Activated CD4-positive, alpha-beta T cell treated with anti-CD3 and anti-CD28 coated beads, Interleukin-2, amount 50 U/mL, for 16 hours (primary cell): Measurements from ENCODE around the gene CRYBA2.

ENCODE experiments used
- DNase-seq: peaks from one replicate; pipeline ENCODE4 v3.0.0-alpha.2; 2020

Gene CRYBA2

DNA sequence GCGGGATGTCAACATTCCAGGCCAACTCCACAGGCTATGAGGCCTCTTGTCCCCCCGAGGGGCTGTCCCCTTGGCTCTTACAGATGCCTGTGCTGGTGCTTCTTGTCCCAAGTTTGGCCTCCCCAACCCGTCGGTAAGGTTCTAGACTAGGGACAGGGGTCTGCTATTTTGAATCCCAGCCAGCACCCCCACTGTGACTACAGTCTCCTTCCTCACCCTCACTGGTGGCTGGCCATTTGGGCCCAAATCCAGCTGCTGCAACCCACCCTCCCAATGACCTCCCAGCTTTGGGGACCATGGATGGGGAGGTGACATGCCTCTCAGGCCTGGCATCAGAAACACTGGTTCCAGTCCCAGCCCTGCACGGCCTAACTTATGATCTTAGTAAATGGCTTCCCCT is 29.4 kb upstream of the CRYBA2 start:
- no peak for DNase-seq

DNA sequence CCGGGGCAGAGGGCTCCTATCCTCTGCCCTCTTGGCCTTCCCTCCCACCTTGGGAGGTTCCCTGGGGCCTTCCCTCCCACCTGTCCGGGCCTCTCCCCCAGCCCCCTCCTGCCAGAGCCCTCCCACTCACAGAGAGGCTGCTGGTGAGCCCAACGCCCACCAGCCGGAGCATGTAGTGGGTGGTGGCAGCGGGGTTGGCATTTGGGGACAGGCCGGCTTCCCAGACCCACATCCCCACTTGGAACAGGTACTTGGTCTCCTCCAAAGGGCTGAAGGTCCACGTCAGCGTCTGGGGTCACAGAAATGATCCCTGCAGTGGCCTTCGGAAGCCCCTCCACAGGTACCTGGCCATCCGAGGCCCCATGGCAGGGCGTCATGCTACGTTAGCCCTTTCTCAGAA is 28.8 kb upstream of the CRYBA2 start:
- no peak for DNase-seq

DNA sequence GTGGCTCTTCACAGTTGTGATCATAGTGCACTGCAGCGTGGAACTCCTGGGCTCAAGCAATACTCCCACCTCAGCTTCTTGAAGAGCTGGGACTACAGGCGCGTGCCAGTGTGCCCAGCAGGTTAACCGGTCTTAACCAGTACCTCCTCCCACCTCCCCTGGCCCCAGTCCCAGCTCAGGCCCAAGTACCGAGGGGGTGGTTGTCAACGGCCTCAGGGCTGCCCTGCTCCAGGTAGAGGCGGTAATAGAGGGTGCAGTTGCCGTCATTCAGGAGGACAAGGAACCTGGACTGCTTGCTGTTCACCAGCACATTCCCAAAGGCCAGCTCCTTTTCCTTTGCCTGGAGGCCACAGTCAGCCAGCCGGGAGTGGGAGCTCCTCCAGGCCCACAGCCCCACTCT is 28.4 kb upstream of the CRYBA2 start:
- DNase-seq, result no peak

- DNase-seq, result no peak
These were observed 27.6 kb upstream of the CRYBA2 start for GRCh38 chr2:219020604-219021365.

DNA sequence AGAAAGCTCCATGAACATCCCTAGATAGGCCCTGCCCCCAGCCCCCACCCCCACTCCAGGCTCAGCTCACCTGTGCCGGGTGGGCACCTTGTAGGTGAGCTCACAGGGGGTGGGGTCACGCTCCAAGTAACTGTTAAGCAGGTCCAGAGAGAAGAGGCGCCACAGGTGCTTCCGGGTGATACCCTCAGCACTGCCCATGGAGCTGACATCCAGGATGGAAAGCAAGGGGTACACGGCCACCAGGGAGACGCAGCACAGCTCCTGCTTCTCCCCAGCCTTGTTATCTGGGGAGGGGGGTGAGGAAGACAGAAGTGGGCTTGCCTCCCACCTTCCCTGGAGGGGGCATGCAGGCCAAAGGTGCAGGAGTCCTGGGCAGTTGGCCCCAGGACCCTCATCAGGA is 26.2 kb upstream of the CRYBA2 start:
- DNase-seq, result no peak

GRCh38 chr2:219018726-219019125 is 25.5 kb upstream of the CRYBA2 start:
- no peak for DNase-seq

- DNase-seq, result no peak
These were observed 25.1 kb upstream of the CRYBA2 start for GRCh38 chr2:219018286-219018685.

DNA sequence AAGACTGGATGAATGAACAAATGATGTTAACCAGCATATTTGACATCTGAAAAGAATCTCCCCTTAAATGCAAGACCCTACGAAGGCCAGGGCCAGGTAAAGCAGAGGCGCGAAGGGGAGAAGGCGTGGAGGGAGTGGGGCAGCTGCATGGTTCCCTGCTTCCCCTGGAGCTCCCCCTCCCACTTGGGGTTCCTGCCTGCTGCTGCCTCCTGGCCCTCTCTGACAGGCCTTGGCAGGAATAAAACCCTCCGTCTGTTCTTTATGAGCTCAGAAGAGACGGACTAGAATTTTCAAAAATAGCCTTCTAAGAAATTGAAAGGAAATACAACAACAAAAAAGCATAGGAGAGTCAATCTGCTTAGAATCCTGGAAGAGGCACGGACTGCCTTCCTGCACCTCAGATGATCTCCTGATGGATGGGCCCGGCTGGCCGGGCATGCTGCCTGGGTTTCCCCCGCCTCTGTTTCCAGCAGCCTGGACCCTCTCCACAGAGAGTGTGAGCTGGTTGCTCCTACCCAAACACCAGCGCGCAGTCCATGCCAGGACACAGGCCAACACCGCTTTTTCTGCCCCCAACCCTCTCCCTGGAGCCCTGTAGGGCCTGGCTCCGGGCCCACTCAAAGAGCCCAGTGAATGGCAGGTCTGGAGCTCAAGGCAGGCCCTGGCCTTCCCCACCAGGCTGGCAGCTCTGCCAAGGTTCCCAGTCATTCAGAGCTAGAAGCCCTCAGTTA is 24.1 kb upstream of the CRYBA2 start:
- no peak for DNase-seq

- no peak for DNase-seq
These were observed 23.5 kb upstream of the CRYBA2 start for GRCh38 chr2:219016721-219017120.

DNA sequence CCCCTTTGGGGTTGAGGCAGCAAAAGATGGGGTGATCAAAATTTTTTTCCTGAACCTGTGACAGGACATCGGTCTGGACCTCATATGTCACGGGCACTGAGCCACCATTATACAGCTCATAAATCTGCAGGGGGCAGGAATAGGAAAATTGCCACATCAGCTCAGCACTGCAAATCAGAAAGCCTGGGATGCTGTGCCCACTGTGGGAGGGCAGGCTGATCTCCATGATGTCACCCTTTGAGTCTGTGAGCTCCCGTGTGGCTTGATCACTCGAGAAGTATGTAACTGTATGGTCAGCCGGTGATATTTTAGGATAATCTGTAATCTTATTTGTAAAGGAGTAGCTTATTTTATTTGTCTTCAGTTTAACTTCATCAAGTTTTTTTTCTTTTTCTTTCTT is 17.7 kb upstream of the CRYBA2 start:
- DNase-seq, result no peak

DNA sequence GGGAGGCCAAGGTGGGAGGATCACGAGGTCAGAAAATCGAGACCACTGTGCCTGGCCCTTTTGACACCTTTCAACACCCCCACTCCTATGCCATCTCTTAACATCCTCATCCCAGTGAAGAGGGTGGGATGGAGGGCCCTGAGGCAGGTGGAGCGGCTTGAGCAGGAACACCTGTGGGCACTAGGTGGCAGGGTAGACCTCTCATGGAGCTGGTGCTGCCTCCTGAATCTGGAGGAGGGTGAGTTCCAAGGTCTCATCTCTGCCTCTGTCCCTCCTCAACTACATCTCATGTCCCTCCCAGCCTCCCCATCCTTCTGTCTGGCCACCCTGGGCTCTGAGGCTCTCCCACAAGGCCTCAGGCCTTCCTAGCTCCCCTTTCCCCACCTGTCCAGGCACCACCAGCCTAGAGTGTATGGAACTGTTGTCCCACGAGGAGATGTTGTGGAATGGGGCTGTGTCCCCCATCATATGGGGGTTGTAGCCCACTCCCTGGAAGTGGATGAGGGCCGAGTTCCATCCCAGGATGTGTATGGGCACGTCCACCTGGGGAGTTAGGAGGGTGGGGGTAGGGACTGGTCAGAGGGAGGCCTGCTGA is 17.0 kb upstream of the CRYBA2 start:
- peak; percentile 17 for DNase-seq

- no peak for DNase-seq
These were observed 16.1 kb upstream of the CRYBA2 start for GRCh38 chr2:219009294-219009693.

DNA sequence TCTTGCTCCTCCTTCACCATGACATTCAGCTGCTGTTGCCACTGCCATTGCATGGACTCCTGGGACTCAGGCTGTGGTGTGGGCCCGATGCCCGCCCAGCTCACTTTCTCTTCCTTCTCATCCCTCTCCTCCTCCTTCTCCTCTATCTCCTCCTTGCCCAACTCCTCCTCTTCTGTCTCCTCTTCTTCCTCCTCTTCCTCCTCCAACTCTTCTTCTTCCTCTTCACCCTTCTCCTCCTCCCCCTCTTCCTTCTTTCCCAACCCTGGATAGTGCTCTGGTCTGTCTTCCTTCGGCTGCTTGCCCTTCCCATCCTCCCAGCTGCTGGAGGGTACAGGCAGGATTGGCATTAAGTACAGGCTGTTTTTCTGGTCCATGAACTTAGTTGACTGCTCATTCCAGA is 10.8 kb upstream of the CRYBA2 start:
- no peak for DNase-seq

- DNase-seq, result no peak
These were observed 10.0 kb upstream of the CRYBA2 start for GRCh38 chr2:219003267-219003634.

DNA sequence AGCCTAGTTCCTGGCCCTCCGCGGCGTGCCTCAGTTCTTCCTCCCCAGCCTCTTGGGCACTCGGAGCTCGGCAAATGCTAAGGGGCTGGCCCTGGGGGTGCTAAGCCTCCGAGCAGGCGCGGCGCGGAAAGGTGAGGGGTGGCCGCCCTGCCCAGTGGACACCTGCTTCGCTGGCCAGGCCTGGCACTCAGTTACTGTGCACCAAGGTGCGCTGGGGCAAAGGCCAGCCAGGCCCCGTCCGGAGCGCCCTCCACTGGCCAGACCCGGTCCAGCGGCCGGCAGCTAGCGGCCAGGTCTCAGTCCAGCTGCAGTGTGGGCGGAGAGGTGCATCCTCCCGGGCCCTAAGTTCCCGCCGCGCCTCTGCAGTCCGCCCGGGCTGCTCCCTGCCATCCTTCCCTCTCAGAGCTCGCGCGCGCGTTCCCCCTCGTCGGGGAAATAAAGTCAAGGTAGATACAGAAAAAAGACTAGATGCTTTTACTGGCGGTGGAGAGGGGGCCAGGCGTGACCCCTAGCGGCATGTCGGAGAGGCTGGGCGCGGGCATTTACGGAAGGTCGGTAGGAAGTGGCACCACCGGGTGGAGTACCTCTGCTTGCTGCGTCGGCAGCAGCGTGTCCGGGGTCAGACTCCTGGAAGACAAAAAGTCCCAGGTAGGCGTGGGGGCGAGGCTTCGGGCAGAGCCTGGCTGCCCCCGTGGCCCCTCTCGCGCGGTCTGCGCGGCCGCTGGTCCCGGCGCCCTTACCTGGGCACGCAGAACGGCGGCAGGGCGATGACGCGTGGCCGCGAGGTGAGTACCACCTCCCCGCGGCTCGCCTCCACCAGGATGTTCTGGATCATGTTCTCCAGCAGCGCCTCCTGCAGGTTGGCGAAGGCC is 9.4 kb upstream of the CRYBA2 start:
- DNase-seq, result peak; percentile 16

DNA sequence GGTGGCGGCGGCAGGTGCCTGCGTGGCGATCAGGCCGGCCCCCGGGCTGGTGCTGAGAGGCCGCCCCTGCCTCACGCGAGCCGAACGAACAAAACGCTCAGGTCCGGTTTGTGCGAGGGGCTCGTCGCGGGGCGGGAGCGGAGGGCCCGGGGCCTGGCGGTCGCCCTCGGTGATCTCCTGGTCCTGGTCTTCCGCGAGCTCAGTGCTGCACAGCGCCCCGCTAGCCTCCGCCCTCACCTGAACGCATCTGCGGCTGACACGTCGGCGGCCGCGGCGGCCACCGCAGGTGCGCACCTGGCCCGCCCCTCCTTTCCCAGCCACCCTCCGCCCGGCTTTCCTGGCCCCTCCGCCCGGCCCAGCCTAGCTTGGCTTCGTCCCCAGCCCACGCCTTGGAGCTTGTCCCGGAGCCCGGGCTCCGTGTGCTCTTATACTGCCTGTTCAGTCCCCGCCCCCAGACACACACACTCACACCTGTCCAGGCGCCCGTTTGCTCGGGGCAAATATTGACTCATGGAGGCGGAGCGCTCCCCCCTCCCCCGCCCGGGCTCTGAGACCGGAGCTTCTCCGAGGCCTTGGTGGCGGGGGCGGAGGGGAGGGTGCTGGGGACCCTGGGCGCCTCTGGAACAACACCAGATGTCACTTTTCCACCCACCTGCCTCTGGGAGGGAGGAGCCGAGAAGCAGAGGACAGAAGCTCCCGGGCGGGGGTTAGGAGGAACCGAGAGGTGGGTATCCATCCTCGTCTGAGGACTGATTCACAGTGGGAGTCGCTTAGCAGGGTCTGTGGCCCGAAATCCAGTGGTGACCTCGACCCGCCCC is 8.6 kb upstream of the CRYBA2 start:
- DNase-seq, result no peak

DNA sequence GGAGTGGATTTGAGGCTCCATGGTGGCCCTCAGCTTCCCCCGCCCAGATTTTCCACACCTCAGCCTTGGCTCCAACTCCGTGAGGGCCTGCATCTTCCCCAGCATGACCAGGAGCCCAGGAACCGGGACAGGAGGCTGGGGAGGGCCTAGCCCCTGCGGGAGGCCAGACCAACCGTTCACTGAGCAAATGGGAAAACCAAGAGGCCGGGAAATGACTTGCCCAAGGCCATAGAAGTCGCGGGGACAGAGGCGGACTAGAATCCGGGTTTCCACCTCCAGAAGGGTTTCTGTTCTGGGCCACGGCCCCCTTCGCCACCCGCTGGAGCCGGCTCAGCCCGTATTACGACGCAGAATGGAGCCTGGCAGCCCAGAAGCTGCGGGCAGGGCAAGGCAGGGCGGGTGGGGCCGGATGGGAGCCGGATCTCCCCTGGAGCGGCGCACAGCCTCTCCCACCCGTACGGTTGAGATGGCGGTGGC is 7.9 kb upstream of the CRYBA2 start:
- DNase-seq, result no peak

- DNase-seq, result no peak
These were observed 7.3 kb upstream of the CRYBA2 start for GRCh38 chr2:219000569-219000960.

GRCh38 chr2:218999881-219000568 is 6.8 kb upstream of the CRYBA2 start:
- DNase-seq, result no peak

DNA sequence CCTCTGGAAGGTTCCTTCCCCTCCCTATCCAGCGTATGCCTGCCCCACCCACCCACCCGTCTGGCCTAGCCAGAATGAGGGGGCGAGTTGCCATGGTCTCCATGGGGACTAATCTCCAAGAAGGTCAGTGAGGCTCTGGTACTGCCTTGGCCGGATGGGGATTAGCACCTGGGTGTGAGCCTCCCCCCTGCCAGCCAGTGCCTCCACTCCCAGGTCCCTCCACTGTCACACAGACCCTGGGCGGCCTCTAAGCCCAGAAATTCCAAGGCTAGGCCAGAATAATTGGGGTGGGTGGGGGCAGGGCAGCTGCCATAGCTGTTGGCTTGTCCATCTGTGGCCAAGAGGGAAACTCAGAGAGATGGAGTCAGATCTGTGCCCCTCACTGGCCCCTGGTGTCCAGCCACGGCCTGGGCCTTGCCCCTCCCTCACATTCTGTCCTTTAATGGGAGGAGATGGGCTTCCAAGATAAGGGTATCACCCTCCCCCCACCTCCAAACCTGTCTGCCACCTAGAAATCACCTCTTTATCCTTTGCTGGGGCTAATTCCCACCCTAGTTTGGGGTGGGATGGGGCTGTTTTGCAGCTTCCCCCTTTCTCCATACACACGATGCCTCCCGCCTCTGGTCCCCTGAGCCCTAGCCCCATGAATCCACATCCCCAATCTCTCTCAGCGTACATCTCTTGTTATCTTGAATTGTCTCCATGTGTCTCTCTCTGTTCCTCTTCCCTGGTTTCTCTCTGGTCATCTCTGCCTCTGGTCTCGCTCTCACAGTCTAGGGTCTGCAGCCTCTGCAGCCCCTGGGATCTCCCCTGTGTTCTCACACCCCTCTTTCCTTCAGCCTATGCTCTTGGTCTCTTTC is 6.0 kb upstream of the CRYBA2 start:
- no peak for DNase-seq
